Activated naive CD4-positive, alpha-beta T cell treated with anti-CD3 and anti-CD28 coated beads, Interleukin-2, amount 50 U/mL, for 16 hours (primary cell): Measurements from ENCODE around the gene KIF3A.

Source experiments
- DNase-seq: peaks from one replicate; pipeline ENCODE4 v3.0.0-alpha.2; 2020

KIF3A gene

DNA sequence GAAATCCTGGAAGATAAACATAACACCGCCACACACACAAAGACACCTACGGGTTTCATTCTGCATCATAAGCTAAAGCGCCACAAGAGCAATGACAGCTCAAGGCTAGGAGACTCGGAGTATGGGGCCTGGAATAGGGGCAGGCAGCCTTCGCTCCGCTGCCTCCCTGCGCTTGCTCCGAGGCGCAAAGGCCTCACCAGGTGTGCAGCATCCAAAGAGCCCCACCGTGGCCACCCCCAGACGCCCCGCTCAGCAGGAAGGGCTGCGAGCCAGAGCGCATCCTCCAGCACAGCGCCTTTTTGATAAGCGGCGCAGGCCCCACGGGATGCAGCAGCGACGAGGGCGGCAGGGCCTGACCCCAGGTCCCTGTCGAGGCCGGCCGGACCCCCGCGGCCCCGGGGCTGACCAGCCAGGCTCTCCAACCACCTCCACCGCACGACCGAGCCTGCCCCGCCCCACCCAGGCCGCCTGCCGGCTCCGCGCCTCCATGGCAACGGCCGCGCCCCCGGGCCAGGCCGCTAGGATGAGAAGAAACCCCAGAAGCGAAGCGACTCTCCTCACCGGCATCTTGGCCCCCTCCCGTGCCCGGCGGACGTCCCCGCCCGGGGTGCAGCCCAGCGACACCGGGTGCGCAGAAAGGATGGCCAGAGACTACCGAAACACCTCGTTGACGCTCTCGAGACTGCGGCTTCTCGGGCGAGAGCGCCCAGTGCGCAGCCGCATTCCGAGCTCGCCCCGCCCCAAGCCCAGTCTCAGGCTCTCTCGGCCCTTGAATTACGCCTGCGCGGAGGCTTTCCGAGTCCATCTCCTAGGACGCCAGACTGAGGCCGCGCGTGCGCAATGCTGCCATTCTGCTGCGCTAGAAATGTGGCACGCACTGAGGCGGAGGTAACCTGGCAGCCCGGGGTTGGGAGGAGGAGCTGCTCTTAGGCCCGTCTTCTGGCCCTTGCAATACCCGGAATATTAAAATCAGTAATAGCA, at the start of gene KIF3A:
Gene KIF3A (minus strand): TSS at position 694 of the 981 bp plus-strand sequence. CDS start 127 bp downstream, at position 567.
- peak; percentile 100 for DNase-seq

DNA sequence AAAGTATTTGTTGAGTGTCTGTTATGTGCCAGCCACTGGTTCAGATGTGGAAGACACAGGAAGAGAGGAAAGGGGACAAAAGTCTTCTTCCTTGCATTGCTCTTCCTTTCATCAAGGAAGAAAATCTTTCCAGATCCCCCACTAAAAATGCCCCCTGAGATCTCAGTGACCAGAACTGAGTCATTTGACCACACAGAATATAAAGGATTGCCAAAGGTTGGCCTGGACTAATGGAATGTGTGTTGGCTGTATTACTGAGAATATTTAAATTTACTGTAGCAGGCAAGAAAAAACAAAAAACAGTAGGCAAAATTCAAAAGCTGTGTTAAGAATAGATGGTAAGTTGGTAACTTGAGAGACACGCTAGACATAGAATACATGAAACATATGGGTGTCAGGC, 49.7 kb upstream of the KIF3A start:
- DNase-seq, result no peak

DNA sequence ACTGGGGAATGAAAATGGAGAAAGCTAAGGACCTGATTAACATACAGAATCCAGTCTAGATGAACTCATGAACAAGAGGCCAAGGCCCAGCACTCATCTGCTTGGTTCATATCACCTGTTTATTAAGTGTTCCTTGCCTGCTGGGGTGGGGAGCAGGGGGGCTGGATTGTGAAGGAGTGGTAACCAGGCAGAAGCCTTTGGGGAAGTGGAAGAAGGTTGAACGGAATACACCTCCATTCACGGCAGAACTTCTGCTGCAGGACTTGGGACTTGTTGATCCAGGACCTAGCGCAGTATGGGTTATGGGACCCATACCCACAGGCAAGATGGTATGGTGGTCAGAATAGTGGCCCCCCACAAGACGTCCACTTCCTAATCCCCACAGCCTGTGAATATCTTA, 48.5 kb upstream of the KIF3A start:
- DNase-seq, result no peak

DNA sequence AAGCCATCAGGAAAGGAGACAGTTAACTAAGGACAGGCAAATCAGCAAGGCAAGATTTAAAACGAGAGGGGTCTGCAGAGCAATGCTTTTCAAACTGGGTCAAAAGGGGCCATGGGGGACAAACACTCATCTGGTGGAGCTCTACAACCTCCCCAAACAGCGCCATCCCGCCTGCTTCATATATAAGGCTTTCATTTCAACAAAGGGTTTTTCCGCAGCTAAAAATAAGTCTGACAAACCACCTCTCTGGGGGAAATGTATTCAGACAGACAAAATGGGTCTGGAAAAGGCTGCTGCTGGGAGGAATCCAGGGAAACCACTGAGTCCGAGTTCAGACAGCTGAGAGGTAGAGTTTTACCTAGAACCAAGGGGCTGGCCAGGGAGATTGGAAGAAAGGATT, 48.0 kb upstream of the KIF3A start:
- DNase-seq, result no peak

DNA sequence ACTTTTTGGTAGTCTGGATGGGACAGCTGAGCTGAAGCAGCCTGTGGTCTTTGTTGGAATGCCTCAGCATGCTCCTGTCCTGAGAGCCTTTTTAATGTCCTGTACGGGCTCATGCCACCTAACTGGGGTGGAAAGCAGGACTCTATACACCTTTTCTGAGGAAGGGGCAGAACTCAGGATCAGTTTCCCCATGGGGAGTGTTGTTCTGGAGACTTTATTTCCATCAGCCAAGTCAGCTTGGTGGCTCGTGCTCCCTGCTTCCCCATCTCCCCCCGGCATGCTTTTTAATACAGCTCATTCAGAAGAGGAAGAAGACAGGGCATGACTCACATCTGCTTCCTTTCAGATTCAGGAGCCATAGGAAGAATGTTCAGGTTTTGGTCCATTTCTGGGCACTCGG, 44.8 kb upstream of the KIF3A start:
- no peak for DNase-seq

DNA sequence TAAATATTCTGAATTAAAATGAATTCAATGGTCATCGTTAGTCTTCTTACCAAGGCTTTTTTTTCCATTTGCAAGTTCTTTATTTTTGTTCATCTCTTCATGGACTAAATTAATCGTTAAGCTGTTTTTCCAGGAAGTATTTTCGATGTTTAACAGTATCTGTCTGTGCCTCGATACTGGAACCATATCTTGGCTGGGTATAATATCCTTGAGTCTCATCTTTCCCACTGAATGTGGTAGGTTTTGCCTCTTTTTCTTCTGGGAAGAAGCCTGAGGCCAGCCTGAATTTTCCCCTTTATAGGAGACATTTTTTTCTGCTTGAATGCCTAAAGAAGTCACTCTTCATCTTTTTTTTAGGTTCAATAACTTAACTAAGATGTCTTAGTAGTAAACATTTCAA, 43.7 kb upstream of the KIF3A start:
- DNase-seq, result no peak

DNA sequence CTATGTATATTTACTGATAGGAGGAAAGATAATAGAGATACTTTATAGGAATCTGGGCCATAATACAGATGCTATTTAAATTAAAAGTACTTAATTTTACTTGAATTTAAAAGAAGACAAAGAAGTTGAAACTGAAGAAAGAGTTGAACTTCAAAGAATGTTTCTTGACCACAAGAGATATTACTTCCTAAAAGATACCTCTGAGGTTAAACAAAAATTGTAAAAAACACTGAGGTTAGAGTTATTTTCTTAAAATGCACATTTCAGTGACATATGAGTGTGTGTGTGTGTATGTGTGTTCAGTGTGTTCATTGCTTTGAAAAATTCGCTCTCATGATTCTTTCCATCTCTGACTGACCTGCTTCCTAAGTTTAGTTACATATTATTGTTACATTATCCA, 43.2 kb upstream of the KIF3A start:
- no peak for DNase-seq

DNA sequence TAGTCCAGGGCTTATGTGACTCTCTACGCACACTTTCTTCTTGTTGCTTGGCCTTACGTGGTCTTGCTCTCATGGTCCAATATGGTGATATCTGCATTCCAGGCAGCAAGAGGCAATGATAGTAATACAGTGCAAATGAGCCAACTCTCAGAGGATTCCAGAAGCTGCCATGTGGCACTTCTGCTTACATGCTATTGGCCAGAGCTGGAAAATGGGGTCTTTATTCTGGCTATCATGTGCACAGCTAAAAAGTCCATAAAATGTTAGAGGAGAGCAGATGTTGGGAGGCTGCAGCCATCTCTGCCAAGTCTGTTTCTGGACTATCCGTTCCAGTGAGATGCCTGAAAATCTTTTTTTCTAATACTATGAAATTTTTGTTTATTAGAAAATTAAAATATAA, 42.6 kb upstream of the KIF3A start:
- DNase-seq, result no peak

DNA sequence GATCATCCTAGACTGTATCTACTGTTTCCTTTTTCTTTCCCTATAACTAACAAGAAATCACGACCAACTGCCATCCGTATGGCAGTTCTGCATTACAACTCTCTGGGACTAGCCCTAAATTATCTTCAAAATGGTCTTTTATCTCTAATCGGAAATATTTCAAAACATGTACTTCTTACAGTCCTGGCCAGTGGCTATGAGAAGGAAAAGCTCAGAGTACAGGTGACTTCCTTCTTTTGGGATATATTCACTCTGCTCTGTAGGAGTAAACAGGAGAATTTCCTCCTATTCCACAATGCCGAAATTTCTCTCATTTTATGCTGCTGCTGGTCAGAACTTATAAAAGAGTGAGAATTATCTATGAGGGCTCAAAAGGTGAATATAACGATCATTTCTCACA, 41.5 kb upstream of the KIF3A start:
- no peak for DNase-seq

DNA sequence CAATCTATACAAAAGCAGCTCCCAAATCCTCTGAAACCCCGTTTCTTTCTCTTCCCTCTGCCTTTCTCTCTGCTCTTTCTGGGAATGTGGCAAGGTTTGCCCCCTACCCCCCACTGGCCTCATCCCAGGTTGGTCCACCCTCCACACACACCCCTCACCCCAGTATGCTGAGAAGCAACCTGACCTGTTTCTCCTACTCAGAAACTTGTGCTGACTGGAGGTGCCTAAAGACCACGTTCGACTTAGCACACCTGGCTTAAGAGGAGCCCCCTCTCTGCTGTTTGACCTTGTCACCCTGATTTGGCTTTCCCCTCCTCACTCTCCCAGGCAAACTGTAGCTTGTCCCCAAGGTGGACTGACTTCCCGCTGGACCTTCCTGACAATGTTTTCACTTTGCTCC, 40.8 kb upstream of the KIF3A start:
- DNase-seq, result no peak

DNA sequence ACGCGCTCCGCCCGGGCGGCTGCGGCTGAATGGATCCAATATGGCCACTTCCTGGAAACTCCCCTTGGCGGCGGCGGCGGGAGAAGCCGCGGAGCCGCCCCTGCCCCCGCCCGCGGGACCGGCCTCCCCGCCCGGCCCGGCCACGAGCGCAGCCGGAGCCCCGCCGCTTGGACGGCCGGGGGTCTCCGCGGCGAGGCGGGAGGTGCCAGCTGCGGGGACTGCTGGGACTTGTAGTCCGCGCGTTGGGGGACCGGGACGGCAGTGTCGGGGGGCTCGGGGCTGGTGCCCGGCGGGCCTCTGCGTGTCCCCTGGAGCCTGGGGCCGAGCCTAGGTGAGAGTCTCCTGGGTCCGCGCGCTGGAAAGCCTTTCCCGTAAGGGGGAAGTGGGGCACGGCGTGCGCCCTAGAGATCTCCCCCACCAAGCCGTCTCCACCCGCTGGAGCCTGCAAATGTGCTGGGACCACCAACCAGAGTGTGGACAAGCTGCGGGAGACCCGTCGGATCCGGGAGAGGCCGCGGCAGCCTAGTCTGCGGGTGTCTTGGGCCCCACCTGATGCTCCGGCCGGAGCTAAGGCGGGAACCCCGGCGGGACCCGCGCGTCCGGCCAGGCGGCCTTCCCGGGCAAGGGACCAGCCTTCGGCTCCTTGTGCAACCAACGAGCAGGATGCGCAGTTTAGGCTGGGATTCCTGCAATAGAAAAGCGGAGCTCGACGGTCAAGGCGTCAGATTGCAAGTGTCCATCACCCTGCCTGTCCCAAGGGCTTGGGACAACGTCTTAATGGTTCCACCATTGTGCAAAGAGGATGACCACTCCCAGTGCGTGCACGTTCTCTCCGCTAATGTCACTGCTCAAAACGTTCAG, 40.1 kb upstream of the KIF3A start, which contains the start of gene SEPTIN8:
Gene SEPTIN8 (minus strand): TSS at position 31 of the 861 bp plus-strand sequence. CDS start 102 bp downstream, outside the sequence.
- DNase-seq, result peak; percentile 34

DNA sequence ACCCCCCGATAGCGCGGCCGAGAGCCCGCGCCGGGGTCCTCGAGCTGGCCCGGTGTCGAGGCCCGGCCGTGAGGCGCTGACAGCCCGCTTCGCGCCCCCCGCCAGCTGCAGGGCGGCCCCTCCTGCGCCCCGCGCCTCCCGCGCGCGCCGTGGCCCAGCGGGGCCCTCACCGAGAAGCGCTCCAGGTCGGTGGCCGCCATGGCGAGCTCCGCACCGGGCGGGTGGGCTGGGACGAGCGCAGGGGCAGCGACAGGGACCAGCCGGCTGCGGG, 39.5 kb upstream of the KIF3A start:
- DNase-seq, result no peak

DNA sequence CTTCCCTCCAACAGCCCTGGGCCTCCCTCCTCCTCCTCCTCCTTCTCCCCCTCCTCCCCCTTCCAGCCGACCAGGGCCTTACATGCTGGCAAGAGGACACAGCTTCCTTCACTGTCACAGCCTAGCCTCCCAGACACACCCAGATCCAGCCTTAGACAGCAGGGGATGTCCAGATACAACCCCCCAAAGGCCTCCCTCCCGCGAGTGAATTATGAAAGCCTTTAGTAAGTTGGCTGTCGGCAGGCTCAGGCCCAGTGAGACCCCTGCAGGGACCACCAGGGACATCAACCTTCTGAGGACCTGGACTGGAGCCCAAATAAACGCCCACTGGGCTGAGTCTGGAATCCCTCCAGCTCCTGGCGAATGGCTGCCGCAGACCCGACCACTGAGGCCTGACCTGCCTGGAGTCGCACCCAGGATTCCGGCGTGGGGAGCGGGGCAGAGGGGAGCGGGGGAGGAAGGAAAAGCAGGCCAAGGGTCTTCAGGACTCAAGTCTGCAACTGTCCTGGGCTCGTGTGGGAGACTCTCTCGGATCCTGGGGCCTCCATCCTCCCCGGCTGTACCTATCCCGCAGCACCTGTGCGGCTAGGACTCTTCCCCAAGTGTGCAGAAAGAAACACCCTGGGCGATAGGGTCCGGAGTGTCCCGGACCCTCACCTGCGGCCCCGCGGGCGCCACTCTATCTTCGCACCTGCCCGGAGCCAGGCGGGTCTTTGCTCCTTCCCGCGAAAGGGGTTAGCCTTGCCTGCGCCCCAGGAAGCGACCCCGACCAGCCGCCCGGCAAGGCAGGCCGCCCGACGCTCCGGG, 39.0 kb upstream of the KIF3A start:
- DNase-seq, result no peak

DNA sequence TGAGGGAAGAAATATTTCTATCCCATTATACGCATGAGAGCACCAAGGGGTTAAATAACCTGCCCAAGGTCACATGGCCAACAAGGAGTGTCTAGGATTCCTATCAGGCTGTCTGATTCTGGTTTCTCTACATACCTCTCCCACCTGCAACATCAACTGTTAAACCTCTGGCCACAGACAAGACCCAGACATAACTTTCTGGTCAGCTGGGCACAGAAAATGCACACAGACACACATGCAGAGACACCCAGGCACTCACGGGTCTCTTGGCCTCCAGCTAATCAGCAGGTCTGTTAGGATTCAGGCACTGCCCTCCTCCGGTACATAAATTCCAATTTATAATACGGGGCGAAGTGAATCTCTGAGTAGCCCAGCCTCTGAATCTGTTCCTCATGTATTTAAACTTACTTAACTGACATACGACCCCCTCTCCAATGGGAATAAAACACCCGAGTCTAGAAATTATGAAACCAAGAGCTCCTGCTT, 38.2 kb upstream of the KIF3A start:
- DNase-seq, result no peak

DNA sequence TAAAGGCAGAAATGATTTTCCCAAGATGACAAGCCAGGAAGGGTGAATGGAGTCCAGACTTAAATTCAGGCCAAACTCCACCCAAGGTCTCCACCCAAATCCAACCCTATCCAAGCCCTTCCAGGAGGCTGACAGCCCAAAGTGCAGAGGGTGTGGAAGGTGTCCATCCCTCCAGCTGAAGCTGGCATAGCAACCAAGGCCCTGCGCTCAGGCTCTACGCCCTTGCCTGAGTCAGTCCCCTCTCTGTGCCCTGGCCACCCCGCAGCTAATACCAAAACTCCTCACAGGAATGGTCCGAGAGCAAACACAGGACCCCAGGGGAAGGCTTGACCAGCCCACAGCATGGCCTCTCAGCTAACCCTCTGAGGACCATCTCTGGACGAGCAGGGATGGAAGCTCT, 37.5 kb upstream of the KIF3A start:
- DNase-seq, result no peak

DNA sequence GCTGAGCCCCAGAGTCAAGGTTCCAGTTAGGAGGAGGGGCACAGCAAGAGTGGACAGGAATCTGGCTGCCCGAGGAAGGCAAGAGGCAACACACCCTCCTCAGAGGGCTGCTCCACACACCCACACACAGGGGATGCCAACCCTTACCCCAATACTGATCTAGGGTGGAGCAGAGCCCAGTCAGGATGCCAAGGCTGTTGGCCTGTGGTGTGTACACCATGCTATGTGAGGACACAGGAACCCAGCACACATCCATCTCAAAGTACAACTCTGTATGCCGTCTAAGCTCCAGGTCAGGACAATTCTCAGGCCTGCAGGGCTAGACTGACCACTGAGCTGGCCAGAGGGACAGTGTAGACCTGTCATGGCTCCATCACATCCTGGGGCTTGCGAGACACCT, 37.1 kb upstream of the KIF3A start:
- no peak for DNase-seq

DNA sequence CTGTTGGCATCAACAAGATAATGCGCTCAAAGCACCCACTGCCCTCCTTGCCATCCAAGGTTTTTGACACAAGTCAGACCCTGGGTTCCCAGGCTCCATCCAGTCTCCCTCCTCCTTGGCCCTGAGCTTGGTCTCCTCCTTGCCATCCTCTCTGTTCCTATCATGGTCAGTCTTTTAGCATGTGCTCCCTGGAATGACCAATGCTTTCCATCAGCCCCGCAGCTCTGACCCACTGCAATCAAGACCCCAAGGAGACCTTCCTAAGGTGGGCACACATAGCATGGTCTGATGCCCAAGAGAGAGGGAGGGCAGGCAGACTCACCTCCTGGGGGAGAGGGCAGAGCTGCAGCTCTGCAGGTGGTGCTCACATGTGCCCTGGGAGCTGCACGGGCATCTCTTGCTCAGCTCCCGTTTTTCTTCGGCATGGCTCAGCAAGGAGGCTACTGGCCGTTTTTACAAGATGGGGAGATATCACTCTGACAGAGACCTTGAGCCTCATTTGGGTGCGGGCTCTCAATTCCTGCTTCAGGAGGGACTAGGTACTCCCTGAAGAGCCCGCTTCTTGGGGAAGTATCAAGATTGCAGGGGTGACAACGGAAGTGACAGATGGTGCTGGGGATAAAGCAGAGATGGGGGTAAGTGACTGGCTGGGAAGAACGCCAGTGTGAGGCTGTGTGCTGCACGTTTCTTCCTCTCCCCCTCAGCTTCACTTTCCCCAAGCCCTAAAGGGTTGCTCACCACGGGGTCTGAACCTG, 36.4 kb upstream of the KIF3A start:
- DNase-seq, result no peak

DNA sequence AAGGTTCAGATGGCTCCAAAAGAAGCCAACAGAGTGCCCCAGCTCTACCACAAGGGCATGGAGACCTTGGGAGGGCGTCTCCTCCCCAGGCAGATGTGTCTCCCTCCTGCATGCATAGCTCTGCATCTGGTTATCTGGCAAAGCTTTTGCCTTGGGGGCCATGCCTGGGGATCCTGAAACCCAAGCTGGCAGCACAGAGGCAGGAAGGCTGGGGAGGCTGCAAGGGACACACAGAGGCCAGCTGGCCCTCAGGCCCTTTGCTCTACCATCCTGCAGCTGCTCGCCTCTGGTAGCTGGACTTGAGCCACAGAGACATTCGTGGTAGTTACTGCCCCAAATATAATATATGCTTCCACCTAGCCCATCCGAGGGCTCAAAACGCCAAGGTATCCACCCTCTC, 35.8 kb upstream of the KIF3A start:
- DNase-seq, result no peak

DNA sequence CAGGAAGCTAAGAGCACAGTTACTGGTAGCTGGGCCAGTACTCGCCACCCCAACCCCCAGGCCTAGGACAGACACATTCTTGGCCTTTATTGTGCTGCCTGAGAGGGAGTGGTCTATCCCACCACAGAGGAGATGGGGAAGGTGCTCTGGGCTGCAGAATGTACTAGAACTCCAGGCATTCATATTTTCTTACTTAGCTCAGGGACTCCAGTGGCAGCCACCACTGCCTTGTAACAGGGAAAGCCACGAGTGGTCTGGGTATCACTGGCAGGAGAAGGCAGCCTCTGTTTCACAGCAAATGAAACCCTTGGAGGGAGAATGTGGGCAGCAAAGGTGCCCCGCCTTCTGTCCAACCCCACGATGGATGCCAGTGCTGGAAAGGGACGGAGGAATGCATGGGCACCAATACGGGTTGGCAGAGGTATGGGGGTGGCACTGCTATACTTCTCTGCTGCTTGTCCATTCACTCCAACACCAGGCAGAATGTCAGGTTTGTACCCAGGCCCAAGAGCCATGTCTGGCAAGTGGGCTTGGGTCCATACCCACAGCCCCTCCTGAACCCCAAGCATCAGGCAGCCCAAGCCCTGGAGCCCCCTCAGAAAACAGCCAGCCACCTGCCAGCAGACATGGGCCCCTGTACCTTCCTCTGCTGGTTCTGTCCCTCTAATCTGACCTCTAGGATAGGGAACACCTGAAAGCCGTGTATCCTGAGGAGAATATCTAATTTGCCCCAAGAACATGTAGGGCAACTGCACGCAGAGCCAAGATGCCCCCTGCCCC, 35.1 kb upstream of the KIF3A start:
- DNase-seq, result no peak

DNA sequence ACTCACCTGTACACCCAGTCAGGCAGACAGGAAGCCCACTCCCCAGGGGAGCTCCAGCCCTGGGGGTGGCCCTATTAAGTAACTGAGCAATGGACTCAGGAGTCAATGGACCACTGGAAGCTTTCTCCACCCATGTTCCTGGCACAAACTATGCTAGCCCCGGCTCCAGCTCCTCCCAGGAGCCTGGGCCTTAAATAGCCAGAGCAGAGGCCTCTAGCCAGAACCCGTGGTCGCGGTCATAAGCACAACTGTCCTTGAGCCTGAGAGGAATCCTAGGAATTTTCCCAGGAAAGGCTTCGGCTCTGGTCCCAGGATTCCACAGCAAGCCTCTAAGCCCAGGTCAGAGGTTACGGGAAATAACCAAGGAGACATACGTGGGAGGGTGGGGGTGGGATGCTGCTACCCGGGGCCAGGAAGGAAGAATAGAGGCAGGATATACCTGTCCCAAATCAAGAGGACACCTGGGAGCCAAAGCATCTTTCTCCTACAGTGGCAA, 34.2 kb upstream of the KIF3A start:
- no peak for DNase-seq

DNA sequence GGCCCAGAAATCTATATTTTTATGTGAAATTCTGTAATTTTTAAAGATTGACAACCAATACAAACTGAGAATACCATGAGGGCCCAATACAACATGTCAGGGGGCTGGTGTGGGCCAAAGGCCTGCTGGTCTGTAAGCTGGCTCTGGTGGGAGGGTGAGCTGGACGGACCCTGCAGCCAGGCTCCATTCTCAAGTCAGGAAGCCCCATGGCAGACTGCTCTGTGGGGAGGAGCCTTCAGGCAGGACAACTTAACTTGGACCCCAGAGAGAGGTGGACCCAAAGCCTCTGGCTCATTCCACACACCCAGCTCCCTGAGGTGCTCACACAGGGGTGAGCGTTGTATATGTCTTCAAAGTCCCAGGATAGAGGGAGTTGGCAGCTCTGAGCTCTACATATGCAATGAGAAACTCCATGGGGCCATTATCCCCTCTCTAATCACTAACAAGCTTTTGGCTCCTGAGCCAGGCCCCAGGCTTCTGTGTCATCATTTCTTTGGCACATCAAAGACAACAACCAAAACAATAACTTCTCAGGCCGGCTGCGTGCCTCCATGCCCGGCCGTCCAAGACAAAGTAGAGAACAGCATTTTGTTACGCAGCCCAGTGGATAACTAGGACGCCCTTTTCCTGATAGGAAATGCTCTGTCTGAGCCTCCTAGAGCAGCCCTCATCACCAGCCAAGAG, 33.3 kb upstream of the KIF3A start:
- no peak for DNase-seq
